Left ventricle myocardium inferior (tissue), 1 donor: Measurements from ENCODE around the gene TULP4. TPM values are rescaled to one million over a fixed set of nuclear protein-coding genes. Genes with fewer than 3 reads are reported as not detected.
"Not testable (repeated sequence)": the region's sequence is repeated elsewhere in the genome, so short reads cannot be mapped to it uniquely, and the experiment has no call there.

Source experiments
- DNase-seq: peaks from one replicate; pipeline ENCODE4 v3.0.0-alpha.2; 2020
- H3K27ac ChIP-seq: fragments of 200-600 bp; replicated peaks from 2 replicates; pipeline ENCODE4 v1.8.0; 2021
- H3K27me3 ChIP-seq: fragments of 200-600 bp; 2 replicates; pipeline ENCODE4 v1.8.0; 2021; ENCODE audit warnings: low read depth
- H3K36me3 ChIP-seq: fragments of 200-600 bp; 2 replicates; pipeline ENCODE4 v1.8.0; 2021
- H3K4me1 ChIP-seq: fragments of 200-600 bp; 2 replicates; pipeline ENCODE4 v1.8.0; 2021
- H3K4me3 ChIP-seq: fragments of 200-600 bp; 2 replicates; pipeline ENCODE4 v1.8.0; 2021; ENCODE audit warnings: mild to moderate bottlenecking, moderate library complexity
- H3K9me3 ChIP-seq: fragments of 200-600 bp; replicated peaks from 2 replicates; pipeline ENCODE4 v1.8.0; 2021
- intact Hi-C: fragments of 100-400 bp; cut with micrococcal nuclease; formaldehyde crosslinking; loops from one replicate; pipeline ENCODE4 v1.11.0; 2022
- total RNA-seq: library from RNA; stranded (reverse); fragmentation: NEBNext Ultra II Directional; extraction: Animal tissue kit (Norgen Biotek cat#: 25700); gene quantifications from one replicate; pipeline ENCODE4 v1.2.1, GENCODE V29; 2021
- TF ChIP-seq, protein P1 (sequence below): fragments of 200-600 bp; IDR thresholded peaks from 2 replicates; pipeline ENCODE4 v1.8.0; 2021; ENCODE audit warnings: antibody characterized with exemption, mild to moderate bottlenecking, borderline replicate concordance
- donor health status: DM: no; HTN: yes; CAD: no; lungs with severe emphysema.

The TULP4 gene
- total RNA-seq, 1 donor from 2014 or later, result 111 TPM

DNA sequence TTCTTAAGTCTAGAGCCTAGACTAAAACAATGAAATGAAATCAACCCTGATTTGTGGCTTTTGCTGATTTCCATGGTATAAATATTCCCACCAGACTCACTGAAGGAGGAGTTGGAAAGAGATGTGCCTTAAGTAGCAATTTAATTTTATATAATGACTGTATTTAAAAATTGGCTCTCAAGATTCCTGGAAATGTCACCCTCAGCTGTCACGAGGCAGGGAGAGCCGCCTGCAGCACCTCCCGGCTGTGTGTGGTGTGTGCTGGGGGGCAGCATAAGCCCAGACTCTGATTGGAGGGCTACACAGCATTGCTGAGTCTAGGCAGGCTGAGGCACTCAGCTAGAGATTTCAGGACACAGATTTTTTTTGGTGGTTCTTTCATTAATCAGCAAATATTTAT is 207.0 kb downstream of the TULP4 start:
- intact Hi-C loops, result loop anchor here (10.0 kb wide), 1 partner anchor 86 kb away; no protein-coding TSS in a partner anchor
- TF ChIP-seq, protein P1, sequence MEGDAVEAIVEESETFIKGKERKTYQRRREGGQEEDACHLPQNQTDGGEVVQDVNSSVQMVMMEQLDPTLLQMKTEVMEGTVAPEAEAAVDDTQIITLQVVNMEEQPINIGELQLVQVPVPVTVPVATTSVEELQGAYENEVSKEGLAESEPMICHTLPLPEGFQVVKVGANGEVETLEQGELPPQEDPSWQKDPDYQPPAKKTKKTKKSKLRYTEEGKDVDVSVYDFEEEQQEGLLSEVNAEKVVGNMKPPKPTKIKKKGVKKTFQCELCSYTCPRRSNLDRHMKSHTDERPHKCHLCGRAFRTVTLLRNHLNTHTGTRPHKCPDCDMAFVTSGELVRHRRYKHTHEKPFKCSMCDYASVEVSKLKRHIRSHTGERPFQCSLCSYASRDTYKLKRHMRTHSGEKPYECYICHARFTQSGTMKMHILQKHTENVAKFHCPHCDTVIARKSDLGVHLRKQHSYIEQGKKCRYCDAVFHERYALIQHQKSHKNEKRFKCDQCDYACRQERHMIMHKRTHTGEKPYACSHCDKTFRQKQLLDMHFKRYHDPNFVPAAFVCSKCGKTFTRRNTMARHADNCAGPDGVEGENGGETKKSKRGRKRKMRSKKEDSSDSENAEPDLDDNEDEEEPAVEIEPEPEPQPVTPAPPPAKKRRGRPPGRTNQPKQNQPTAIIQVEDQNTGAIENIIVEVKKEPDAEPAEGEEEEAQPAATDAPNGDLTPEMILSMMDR, result no peak
- H3K4me1 ChIP-seq, result peaks cover 12% of the 10 kb centered on the region

GRCh38 chr6:158519761-158520160 is 207.5 kb downstream of the TULP4 start:
- peaks cover 12% of the 10 kb centered on the region for H3K4me1 ChIP-seq
- peaks cover 87% of the 10 kb centered on the region for H3K27me3 ChIP-seq
- H3K4me3 ChIP-seq, result no peak overlapping the region
- no peaks in the 10 kb centered on the region for H3K36me3 ChIP-seq
- H3K9me3 ChIP-seq, result no peaks in the 10 kb centered on the region
- H3K27ac ChIP-seq, result no peak overlapping the region
- DNase-seq, result no peak
- intact Hi-C loops, result loop anchor here (10.0 kb wide), 1 partner anchor 85 kb away; no protein-coding TSS in a partner anchor
- TF ChIP-seq, protein P1, result no peak

More for the DNA sequence above, 207.0 kb downstream of the TULP4 start:
- no peak for DNase-seq
- H3K4me3 ChIP-seq, result no peak overlapping the region
- H3K27me3 ChIP-seq, result peaks cover 83% of the 10 kb centered on the region
- no peaks in the 10 kb centered on the region for H3K9me3 ChIP-seq
- H3K36me3 ChIP-seq, result no peaks in the 10 kb centered on the region
- H3K27ac ChIP-seq, result no peak overlapping the region

- intact Hi-C loops, H3K27ac ChIP-seq, H3K36me3 ChIP-seq, H3K4me3 ChIP-seq, DNase-seq, H3K9me3 ChIP-seq: not testable (repeated sequence)
- Histone ChIP-seq H3K4me1 (peaks cover 12% of the 10 kb centered on the region), H3K27me3 (peaks cover 94% of the 10 kb centered on the region)
These were observed 208.7 kb downstream of the TULP4 start for GRCh38 chr6:158520975-158521374.

DNA sequence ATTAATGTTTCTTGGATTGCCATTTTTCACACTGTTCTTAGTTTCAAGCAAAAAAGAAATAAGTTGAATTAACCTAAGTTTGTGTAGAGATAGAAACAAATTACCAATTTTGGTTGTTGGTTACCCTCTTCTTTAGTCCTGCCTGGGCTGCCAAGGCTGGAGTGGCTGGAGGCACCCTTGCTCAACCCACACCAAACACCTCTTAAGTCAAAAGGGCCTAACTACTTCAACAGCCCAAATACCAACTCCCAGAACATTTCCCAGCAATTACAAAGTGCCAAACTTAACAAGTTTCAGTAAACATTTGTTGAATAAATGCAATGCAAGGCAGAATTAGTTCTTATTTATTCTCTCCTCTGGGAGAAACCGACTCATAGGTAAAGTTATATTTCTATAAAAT is 209.5 kb downstream of the TULP4 start:
- peaks cover 2% of the 10 kb centered on the region for H3K9me3 ChIP-seq
- intact Hi-C loops, result no loop called here
- DNase-seq, result no peak
- H3K27me3 ChIP-seq, result peaks cover 91% of the 10 kb centered on the region
- TF ChIP-seq, protein P1, result no peak
- no peaks in the 10 kb centered on the region for H3K36me3 ChIP-seq
- H3K4me3 ChIP-seq, result no peak overlapping the region
- H3K27ac ChIP-seq, result no peak overlapping the region
- peaks cover 8% of the 10 kb centered on the region for H3K4me1 ChIP-seq

DNA sequence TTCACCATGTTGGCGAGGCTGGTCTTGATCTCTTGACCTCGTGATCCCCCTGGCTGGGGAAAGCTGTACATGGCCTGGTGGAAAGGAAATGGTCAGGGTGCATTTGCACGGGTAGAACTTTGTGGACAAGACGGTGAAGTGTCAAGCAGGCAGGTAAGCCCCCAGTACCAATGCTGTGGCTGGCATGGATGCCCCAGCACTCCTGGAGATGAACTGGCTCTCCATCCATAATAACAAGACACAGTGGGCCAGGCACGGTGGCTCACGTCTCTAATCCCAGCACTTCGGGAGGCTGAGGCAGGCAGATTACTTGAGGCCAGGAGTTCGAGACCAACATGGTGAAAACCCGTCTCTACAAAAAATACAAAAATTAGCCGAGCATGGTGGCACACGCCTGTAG is 210.4 kb downstream of the TULP4 start:
- Histone ChIP-seq H3K4me1 (peaks cover 8% of the 10 kb centered on the region), H3K27me3 (peaks cover 83% of the 10 kb centered on the region), H3K4me3 (no peak overlapping the region), H3K27ac (no peak overlapping the region), H3K36me3 (no peaks in the 10 kb centered on the region), H3K9me3 (peaks cover 10% of the 10 kb centered on the region)
- DNase-seq, result no peak
- intact Hi-C loops, result no loop called here
- TF ChIP-seq, protein P1, result no peak

- no peak overlapping the region for H3K27ac ChIP-seq
- H3K9me3 ChIP-seq, result peaks cover 16% of the 10 kb centered on the region
- TF ChIP-seq, protein P1, result no peak
- intact Hi-C loops, result no loop called here
- H3K4me3 ChIP-seq, result no peak overlapping the region
- H3K27me3 ChIP-seq, result peaks cover 71% of the 10 kb centered on the region
- no peaks in the 10 kb centered on the region for H3K36me3 ChIP-seq
- no peak for DNase-seq
- H3K4me1 ChIP-seq, result no peaks in the 10 kb centered on the region
These were observed 212.0 kb downstream of the TULP4 start for GRCh38 chr6:158524311-158524710.

GRCh38 chr6:158527858-158528257 is 215.6 kb downstream of the TULP4 start:
- H3K27ac ChIP-seq, H3K36me3 ChIP-seq, DNase-seq, intact Hi-C loops, H3K4me1 ChIP-seq, H3K4me3 ChIP-seq: not testable (repeated sequence)
- peaks cover 16% of the 10 kb centered on the region for H3K9me3 ChIP-seq
- H3K27me3 ChIP-seq, result peaks cover 52% of the 10 kb centered on the region
